SKM-1 (cell line): ENCODE results near the gene DNAAF5.
"Not testable (repeated sequence)": the region's sequence is repeated elsewhere in the genome, so short reads cannot be mapped to it uniquely, and the experiment has no call there.

Experiments used
- DNase-seq: peaks from one replicate; lab custom pipeline; 2025; ENCODE audit not compliant: unreplicated experiment; lab: John Stamatoyannopoulos, UW

DNAAF5 gene

DNA sequence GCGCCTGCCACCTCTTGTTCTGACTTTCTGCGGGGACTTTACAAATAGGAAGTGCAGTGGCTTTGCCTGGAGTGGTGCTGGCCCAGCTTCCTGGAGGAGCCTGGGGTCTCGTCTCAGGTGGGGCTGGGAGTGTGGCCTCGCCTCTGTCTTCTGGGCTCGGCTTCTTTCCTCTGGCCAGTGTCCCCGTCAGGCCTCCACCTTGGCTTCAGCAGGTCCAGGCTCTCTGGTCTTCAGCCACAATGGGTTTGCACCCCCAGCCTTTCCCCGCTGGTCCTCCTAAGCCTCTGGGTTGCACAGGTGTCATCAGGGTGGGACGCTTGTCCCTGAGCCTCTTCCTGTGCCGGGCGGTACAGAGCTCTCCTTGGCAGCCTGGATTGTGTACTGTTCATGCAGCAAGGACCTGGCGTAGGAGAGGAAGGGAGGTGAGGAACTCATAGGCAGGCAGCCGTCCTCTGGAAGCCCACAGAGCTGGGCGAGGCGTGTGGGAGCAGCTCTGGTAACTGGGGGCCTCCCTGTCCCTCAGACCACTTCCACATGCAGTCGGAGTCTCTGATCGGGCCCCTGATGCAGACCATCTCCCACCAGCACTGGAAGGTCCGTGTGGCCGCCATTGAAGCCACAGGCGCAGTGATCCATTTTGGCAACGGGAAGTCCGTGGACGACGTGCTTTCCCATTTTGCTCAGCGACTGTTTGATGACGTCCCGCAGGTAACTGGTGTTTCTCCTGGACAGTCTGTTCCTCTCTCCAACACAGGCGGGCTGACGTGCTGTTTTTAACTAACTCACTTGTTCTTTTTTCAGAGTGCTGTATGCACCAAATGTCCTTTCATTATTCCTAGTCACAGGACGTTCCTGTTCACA is 2.9 kb downstream of the DNAAF5 start:
- no peak for DNase-seq

DNA sequence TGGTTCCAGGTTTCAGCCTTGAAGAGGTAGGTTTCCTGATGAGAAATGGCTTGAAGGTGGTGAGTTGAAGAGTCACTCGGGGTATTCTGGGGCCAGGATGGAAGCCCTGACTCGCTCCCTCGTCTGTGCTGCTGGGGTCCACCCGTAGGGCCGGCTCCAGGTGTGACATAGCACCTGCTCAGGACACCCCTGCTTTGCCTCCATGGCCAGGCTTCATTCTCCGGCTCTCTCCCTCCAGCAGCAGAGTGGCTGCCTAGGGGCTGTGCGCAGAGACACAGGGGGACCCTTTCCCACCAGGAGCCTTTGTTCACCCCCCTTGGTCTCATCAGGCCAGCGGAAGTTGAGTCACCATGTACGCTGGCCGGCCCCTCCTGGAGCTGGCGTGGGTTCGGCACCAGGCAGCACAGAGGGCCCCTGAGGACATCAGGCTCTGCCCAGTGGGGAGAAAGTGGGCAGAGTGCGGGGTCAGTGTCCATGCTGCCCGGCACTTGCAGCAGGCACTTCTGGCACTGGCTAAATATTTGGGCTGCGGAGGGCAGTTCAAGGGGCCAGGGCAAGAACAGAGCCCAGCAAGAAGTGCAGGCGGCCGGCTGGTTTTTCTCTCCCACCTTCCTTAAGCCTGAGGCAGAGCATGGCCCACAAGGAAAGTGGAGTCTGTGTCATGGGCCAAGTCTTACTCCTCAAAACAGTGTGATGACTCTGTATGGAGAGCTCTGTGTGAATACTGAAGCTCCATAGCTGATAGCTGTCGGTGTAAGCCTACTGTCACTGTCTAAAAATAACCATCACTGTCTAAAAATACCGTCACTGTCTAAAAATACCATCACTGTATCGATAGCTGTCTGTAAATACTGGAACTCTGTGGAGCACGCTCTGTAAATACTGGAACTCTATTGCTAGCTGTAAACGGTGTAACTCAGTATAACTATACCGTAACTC is 4.3 kb downstream of the DNAAF5 start:
- no peak for DNase-seq

DNA sequence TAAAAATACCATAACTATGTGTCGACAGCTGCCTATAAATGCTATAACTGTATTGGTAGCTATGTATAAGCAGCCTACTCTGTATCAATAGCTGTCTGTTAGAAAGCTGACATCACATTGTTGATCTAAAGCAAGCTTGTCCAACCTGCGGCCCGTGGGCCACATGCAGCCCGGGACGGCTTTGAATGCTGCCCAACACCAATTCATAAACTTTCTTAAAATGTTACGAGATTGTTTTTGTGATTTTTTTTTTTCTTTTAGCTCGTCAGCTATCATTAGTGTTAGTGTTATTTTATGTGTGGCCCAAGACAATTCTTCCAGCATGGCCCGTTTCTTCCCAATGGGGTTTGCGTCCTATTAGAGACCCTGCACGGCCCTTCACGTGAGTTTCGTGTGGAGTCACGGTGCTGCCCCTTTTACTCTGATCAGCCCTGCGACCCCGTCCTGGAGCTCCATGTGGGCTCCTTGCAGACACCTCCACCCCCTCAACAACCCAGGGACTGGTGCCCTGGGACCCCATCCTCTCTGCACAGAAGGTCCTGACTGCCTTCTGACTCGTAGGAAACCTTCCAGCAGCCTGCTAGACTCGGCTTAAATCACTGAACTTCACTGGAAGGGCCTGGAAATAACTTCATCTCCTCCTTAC is 5.1 kb downstream of the DNAAF5 start:
- DNase-seq = no peak

DNA sequence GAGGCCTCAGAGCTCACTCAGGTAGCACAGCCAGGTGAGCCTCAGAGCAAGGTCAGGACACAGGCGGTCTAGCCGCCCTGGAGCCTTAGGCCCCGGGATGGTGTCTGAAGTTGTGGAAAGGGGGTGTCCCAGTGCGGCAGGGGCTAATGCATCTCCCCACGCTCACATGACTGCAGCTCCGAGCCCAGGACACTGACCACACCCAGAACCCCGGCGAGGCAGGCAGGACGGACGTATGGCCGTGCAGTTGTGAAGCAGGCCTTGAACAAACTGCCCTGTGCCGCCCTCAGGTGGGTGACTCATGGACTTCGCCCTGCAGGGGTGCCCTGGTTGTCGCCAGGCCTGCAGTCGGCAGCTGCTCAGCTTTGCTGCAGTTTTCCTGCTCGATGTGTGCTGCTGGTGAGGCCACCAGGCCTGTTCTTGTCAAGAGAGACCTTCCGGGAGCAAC is 5.6 kb downstream of the DNAAF5 start:
- DNase-seq = no peak

DNA sequence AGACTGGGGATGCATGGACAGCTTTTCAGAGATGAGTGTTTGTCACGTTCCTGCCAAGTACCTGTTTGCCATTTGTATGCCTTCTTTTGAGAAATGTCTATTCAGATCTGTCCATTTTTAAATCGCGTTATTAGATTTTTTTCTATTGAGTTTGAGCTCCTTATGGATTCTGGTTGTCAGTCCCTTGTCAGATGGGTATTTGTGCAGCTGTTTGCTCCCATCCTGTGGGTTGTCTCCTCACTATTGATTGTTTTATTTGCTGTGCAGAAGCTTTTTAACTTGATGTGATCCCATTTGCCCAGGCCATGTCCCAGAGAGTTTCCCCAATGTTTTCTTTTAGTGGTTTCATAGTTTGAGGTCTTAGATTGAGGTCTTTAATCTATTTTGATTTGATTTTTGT is 6.1 kb downstream of the DNAAF5 start:
- no peak for DNase-seq

DNA sequence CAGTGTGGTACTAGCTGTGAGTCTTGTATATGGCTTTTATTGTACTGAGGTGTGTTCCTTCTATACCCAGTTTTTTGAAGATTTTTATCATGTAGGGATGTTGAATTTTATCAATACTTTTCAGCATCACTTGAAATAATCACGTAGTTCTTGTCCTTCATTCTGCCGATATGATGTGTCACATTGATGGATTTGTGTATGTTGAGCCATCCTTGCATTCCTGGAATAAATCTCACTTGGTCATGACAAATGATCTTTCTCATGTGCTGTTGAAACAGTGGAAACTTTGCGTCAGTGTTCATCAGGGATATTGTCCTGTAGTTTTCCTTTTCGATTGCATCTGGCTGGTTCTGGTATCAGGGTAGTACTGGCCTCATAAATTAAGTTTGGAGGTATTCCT is 7.7 kb downstream of the DNAAF5 start:
- DNase-seq = no peak

DNA sequence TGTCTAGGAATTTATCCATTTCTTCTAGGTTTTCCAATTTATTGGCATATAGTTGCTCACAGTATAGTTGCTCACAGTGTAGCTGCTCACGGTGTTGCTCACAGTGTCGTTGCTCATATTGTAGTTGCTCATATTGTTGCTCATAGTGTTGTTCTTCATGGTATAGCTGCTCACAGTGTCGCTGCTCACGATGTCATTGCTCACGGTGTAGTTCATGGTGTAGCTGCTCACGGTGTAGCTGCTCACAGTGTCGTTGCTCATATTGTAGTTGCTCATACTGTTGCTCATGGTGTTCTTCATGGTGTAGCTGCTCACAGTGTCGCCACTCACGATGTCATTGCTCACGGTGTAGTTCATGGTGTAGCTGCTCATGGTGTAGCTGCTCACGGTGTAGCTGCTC is 8.3 kb downstream of the DNAAF5 start:
- DNase-seq = no peak

DNA sequence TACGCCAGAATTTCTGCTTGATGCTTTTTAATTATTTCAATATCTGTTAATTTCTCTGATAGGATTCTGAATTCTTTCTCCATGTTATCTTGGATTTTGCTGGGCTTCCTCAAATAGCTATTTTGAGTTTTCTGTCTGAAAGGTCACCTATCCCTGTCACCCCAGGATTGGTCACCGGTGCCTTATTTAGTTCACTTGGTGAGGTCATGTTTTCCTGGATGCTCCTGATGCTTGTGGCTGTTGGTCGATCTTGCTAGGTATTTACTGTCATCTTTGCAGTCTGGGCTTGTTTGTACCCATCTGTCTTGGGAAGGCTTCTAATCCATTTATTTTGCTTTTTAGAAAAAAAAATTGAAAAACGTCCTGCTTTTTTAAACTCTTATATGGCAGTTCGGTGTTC is 11.7 kb downstream of the DNAAF5 start:
- no peak for DNase-seq

DNA sequence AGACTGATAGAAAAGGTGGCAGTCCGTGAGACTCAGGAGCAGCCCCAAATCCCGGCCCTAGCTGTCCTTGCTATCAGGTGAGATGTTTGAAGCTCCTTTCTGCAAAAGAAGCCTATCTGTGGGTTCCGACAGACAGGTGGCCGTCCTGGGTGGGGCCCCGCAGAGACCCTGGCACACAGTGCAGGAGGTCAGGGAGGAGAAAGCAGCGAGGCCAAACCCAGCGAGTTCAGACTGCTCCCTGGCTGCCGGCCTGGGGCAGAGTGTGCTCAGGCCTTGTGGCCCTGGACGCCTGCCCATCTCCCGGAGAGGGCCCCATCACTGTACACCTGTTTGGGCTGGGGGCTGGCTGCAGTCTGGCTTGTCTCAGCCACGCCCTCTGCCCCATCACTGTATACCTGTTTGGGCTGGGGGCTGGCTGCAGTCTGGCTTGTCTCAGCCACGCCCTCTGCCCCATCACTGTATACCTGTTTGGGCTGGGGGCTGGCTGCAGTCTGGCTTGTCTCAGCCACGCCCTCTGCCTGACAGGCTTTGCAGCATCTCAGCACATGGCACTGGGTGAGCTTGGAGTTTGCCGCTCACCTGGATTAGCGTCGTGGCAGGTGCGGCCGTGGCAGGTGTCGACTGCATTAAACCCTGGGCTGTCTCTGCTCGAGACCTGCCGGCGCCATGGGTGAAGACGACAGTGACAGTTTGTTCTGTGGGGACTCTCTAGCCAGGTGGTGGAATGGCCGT is 12.4 kb downstream of the DNAAF5 start:
- DNase-seq = no peak

DNA sequence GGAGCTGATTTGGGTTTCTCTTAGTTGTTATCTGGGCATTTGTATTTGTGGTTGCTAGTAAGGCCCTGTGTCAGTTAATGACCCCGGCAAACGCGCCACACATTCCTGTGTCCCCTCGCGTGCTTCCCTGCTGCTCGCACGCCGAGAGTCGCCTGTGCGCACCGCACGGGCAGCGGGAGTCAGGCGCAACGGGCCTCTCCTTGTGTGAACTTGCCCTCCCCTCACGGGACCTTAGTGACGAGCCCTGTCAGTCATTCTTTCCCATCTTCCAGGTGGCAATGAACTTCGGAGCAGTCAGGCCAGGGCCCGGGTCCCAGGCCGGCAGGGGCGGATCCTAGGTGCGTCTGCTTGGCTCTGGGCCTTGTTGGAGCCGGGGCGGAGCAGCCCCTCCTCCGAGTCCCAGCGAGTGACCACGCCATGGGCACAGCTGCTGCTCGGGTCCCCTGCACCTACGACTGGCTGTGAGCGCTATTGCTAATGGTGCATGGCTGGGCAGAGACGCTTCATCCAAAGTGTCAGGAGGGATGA is 13.0 kb downstream of the DNAAF5 start:
- DNase-seq = no peak

DNA sequence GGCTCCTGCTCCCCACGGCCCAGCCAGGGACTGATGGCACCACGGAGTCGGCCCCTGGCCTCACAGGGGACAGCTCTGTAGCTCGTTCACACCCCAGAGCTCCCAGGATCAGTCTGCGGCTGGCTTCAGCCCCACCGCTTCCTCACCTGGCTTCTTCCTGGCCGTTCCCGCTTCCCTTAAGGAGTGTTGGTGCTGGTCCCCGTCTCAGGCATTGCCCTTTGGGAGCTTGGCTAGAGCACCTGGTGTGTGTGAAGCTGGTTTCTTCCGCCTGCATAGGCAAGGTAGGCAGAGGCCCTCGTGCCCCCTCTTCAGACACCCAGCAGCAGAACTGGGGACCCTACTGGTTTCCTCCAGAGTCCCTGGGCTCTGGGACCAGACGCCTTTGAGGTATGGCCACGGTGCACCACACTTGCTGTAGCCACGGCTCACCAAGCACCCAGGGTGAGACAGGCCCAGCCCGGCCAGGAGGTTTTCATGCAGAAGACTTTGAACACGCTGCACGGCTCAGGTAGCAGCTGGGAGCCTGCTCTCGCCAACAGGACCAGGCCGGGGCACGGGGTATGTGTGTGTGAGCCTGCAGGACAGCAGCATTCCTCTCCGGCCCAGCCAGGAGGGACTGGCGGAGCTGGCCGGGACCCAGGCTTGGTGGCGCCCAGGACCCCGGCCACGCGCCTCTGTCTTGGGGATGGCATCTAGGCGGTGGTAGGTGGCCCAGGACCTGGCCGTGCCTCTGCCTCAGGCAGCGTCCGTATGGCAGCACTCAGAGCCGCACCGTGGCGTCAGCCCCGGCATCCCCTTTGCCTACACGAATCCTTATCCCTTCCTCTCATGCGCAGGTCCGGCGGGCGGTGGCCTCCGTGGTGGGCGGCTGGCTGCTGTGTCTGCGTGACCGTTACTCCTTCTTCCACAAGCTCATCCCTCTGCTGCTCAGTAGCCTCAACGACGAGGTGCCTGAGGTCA is 13.8 kb downstream of the DNAAF5 start:
- no peak for DNase-seq

DNA sequence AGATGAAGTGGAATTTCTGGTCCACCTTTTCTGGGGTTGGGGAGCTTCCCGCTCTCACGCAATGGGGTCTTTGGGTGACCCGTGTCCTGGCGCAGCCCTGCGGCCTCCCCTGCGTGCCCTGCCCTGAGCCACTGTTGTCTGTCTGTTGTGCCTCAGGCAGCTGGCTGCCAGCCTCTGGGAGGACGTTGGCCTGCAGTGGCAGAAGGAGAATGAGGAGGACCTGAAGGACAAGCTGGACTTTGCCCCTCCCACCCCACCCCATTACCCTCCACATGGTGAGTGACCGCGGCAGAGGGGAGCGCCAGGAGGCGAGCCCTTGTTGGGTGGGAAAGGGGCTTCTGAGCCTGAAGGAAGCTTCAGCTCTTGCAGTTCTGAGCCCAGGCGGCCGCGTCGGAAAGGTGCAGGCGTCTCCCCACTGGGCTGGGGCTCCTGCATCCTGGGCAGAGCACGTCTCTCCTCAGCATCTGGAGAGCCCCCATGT is 14.7 kb downstream of the DNAAF5 start:
- no peak for DNase-seq

DNA sequence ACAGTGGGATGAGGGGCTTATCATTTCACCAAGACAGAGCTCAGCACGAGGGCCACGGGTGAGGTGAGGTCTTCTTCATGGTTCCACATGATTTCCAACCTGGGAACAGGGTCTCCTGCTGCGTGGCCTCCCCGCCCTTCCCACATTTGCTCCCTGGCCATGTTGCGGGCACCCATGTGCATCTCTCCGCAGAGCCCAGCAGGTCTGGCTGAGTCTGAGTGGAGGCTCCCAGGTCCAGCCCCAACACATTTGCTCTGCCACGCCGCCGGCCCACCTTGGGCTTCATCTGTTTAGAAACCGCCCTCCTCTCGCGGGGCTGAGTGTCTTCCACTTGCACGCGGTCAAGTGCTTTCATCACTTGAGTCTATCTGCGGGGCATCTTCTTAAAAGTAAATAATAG is 15.4 kb downstream of the DNAAF5 start:
- no peak for DNase-seq

DNA sequence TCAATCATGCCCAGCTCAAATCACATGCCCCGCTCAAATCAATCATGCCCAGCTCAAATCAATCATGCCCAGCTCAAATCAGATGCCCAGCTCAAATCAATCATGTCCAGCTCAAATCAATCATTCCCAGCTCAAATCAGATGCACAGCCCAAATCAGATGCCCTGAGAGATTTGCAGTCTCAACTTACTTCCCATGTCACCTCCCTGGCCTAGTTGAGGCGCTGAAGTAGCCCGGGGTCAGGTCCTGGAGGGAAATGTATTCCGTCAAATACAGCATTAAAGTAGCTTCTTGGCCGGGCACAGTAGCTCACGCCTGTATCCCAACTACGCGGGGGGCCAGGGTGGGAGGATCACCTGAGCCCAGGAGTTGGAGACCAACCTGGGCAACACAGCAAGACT is 16.3 kb downstream of the DNAAF5 start:
- DNase-seq = no peak

DNA sequence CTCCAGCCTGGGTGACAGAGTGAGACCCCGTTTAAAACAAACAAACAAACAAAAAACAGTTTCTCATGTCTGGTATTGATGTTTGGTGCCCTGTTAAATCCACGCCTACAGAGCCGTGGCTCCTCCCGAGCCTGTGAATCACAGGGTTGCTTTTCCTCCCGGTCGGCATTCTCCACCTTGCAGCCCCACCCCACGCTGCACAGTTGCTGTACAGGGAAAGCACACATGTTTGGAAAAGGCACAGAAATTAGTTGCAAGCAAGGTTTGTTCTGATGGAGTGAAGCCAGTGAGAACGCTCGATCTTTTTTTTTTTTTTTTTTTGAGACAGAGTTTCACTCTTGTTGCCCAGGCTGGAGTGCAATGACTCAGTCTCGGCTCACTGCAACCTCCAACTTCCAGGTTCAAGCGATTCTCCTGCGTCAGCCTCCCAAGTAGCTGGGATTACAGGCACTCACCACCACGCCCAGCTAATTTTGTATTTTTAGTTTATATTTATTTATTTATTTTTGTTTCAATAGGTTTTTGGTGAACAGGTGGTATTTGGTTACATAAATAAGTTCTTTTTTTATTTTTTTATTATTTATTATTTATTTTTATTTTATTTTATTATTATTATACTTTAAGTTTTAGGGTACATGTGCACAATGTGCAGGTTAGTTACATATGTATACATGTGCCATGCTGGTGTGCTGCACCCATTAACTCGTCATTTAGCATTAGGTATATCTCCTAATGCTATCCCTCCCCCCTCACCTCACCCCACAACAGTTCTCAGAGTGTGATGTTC is 17.0 kb downstream of the DNAAF5 start:
- DNase-seq = not testable (repeated sequence)

DNA sequence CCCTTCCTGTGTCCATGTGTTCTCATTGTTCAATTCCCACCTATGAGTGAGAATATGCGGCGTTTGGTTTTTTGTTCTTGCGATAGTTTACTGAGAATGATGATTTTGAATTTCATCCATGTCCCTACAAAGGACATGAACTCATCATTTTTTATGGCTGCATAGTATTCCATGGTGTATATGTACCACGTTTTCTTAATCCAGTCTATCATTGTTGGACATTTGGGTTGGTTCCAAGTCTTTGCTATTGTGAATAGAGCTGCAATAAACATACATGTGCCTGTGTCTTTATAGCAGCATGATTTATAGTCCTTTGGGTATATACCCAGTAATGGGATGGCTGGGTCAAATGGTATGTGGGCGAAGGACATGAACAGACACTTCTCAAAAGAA is 17.6 kb downstream of the DNAAF5 start:
- DNase-seq = not testable (repeated sequence)

DNA sequence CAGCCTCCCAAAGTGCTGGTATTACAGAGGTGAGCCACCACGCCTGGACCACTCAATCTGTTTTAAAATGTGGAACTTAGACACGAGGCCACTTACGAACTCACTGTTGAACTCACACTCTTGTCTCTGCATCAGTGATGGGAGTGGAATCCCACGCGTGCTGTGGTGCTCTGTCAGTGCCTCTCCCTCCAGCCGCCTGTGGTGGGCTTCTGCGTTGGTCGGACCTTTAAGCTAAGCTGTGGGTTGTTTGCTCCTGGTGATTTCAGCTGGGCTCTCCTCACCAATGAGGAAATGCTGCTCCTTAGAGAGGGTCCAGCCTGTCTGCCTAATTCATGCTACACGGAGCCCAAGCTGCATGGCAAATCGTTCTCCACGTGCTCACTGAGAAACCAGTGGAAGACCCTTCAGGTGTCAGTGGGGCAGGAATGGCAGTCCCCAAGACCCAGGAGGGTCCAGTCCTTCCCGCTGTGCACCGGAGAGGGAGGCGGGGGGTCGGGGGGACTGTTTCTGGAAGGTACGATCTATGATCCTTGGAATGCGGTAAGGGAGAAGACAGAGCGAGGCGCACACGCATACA is 18.4 kb downstream of the DNAAF5 start:
- DNase-seq = no peak
